OCI-LY7 (cell line): ENCODE measurements around the gene BCAR3. TPM values are rescaled to one million over a fixed set of nuclear protein-coding genes. Genes with fewer than 3 reads are reported as not detected.

Source experiments
- BruUV-seq: library from RNA; stranded (reverse); fragments of 400-500 nt; replicated peaks from 2 replicates; lab custom pipeline; 2021; lab: Mats Ljungman, UMichigan
- CTCF ChIA-PET: fragments of 300-600 bp; sonication (Branson Sonifier 250); formaldehyde crosslinking; loops from one replicate; lab custom pipeline; 2022; ENCODE audit warnings: antibody characterized with exemption; ENCODE audit not compliant: unreplicated experiment; lab: Charles Lee
- POLR2A ChIA-PET: fragments of 300-600 bp; sonication (Branson Sonifier 250); formaldehyde crosslinking; loops from one replicate; lab custom pipeline; 2022; ENCODE audit warnings: antibody characterized with exemption; lab: Charles Lee
- DNase-seq: peaks from one replicate; pipeline ENCODE4 v3.0.0-alpha.2; 2015; ENCODE audit warnings: low spot score
- H2AFZ ChIP-seq: fragments of 200-600 bp; sonication (generic), shearing (Covaris generic); 2 replicates; pipeline ENCODE4 v1.6.1; 2014; ENCODE audit warnings: mild to moderate bottlenecking, antibody characterized with exemption, low read length, moderate library complexity
- H3K27ac ChIP-seq: fragments of 200-600 bp; sonication (generic); 2 replicates; pipeline ENCODE4 v1.5.1; 2014; ENCODE audit warnings: mixed run types, low read depth, mild to moderate bottlenecking, moderate library complexity, low read length, inconsistent platforms; ENCODE audit not compliant: poor library complexity, severe bottlenecking
- H3K36me3 ChIP-seq: fragments of 200-600 bp; sonication (generic); 2 replicates; pipeline ENCODE4 v1.6.1; 2014; ENCODE audit warnings: mild to moderate bottlenecking, antibody characterized with exemption, low read length, moderate library complexity, mixed read lengths; ENCODE audit not compliant: insufficient read depth
- H3K4me1 ChIP-seq: fragments of 200-600 bp; sonication (generic); 2 replicates; pipeline ENCODE4 v1.5.1; 2014; ENCODE audit warnings: mild to moderate bottlenecking, low read length; ENCODE audit not compliant: insufficient read depth, poor library complexity, severe bottlenecking
- H3K4me2 ChIP-seq: fragments of 200-600 bp; sonication (generic); 2 replicates; pipeline ENCODE4 v1.6.1; 2014; ENCODE audit warnings: mild to moderate bottlenecking, low read length
- H3K4me3 ChIP-seq: fragments of 200-600 bp; sonication (generic); 2 replicates; pipeline ENCODE4 v1.5.1; 2014; ENCODE audit warnings: mild to moderate bottlenecking, low read depth, low read length; ENCODE audit not compliant: poor library complexity, severe bottlenecking
- H3K79me2 ChIP-seq: fragments of 200-600 bp; sonication (generic); 2 replicates; pipeline ENCODE4 v1.6.1; 2016; ENCODE audit warnings: low read depth, mild to moderate bottlenecking, low read length, moderate library complexity, mixed read lengths; ENCODE audit not compliant: insufficient read depth
- H3K9me2 ChIP-seq: fragments of 200-600 bp; sonication (generic); 2 replicates; pipeline ENCODE4 v1.6.1; 2016; ENCODE audit warnings: mild to moderate bottlenecking, low read length, mixed read lengths; ENCODE audit not compliant: insufficient read depth
- H3K9me3 ChIP-seq: fragments of 200-600 bp; sonication (generic); 2 replicates; pipeline ENCODE4 v1.6.1; 2014; ENCODE audit warnings: mild to moderate bottlenecking, mixed run types, low read length, mixed read lengths
- H4K20me1 ChIP-seq: fragments of 200-600 bp; sonication (generic); 2 replicates; pipeline ENCODE4 v1.6.1; 2014; ENCODE audit warnings: mild to moderate bottlenecking, antibody characterized with exemption, low read length, moderate library complexity, mixed read lengths; ENCODE audit not compliant: insufficient read depth
- CTCF ChIP-seq: fragments of 200-600 bp; sonication (generic); conservative IDR thresholded peaks from 2 replicates; pipeline ENCODE4 v1.5.1; 2014; ENCODE audit warnings: mild to moderate bottlenecking, antibody characterized with exemption, low read length, moderate library complexity, mixed read lengths
- EZH2phosphoT487 ChIP-seq: fragments of 200-600 bp; sonication (generic); IDR thresholded peaks from 2 replicates; pipeline ENCODE4 v1.6.1; 2018; ENCODE audit warnings: low read depth, borderline replicate concordance, mild to moderate bottlenecking, mixed run types, antibody characterized with exemption, low read length, moderate library complexity, mixed read lengths
- intact Hi-C: fragments of 100-400 bp; cut with micrococcal nuclease; formaldehyde crosslinking; loops from one replicate; pipeline ENCODE4 v1.10.0; 2022; ENCODE audit not compliant: unreplicated experiment
- total RNA-seq, 2 experiments: library from RNA; depleted of rRNA in 1 of 2; stranded (reverse); fragments of >200 nt in 1 of 2; shearing (Covaris generic) in 1 of 2; gene quantifications; 2 replicates each; pipeline ENCODE4 v1.2.3, GENCODE V29; 2014 to 2022

BCAR3 gene
- total RNA-seq, 2 experiments from 2014 or later, result 16.3 to 24.2 TPM

DNA sequence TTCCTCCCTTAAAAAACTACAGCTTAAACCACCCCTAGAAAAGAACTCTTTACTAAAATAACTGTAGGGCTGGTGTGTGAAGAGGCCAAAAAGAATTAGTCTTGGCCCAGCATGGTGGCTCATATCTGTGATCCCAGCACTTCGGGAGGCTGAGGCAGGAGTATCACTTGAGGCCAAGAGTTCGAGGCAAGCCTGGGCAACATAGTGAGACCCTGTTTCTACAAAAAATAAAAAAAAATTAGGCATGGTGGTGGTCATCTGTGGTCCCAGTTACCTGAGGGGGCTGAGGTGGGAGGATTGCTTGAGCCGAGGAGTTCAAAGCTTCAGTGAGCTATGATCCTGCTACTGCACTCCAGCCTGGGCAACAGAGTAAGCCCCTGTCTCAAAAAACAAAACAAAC, 44.9 kb downstream of the BCAR3 start:
- no peaks in the 10 kb centered on the region for H4K20me1 ChIP-seq
- BruUV-seq, result no TSS peak
- POLR2A ChIA-PET, result interaction anchor here (0.7 kb wide), 2 partner anchors 165 to 1668 kb away, joined by 3 read pairs; no protein-coding TSS in a partner anchor

DNA sequence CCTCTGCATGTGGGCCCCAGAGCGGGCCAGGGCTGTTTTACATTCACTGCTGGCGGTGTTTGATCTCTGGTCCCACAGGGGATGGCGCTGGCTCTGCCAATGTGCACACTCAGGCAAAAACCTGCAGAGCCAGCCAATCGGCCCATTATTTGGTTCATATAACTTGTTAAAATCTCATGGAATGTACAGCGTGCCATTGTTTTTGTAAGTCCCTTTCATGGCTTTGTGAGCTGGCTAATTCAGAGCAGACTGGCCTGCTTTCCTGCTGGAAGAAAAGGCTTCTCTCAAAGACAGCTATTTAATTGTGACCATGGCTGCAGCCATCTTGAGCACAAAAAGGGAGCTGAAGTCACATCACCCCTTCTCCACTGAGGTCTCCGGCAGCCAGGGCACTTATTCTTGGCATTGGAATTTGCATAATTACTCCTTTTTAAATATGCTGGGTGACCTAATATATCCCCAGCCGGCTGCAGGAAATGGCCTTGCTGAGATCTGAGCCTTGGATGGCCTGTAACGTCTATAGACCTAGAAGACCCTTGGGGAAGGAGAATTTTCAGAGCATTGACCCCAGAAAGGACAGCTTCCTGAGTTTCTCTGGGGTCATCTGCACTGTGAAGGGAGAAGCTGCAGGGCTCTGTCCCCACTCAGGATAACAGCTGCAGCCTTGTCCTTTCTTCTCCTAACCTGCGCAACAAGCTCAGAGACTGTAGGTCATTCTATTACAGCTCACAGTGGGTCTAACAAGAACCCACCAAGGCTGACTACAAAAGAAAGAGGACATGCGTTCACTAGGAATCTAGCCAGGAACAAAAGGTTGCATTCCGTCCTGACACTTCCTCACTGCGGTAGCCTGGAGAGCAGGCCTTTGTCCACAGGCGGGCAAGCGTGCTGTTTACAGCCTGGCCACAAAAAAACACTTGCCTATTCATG, 45.8 kb downstream of the BCAR3 start:
- no peak for TF ChIP-seq CTCF
- no peak for TF ChIP-seq EZH2phosphoT487
- Histone ChIP-seq H2AFZ (no peak overlapping the region), H3K4me3 (no peak overlapping the region), H3K4me2 (no peak overlapping the region), H4K20me1 (no peaks in the 10 kb centered on the region), H3K36me3 (peaks cover 57% of the 10 kb centered on the region), H3K9me3 (peaks cover 11% of the 10 kb centered on the region; the same call in 1 of the 2 replicates), H3K79me2 (no peaks in the 10 kb centered on the region), H3K4me1 (no peaks in the 10 kb centered on the region), H3K27ac (no peak overlapping the region), H3K9me2 (no peaks in the 10 kb centered on the region)
- intact Hi-C loops, result no loop called here
- DNase-seq, result no peak
- CTCF ChIA-PET, result interaction anchor here (0.5 to 0.8 kb wide), 2 partner anchors 99 to 185 kb away, joined by 3 read pairs; no protein-coding TSS in a partner anchor
- BruUV-seq, result no TSS peak
- POLR2A ChIA-PET, result interaction anchor here (0.6 to 1.0 kb wide), 7 partner anchors 10 to 1669 kb away, joined by 3 to 5 read pairs (median 3); no protein-coding TSS in a partner anchor

More for the DNA sequence above, 44.9 kb downstream of the BCAR3 start:
- H3K9me2 ChIP-seq, result no peaks in the 10 kb centered on the region
- no peak for DNase-seq
- H3K79me2 ChIP-seq, result no peaks in the 10 kb centered on the region
- no peak overlapping the region for H3K27ac ChIP-seq
- TF ChIP-seq EZH2phosphoT487 (no peak), CTCF (no peak)
- no peak overlapping the region for H3K4me3 ChIP-seq
- intact Hi-C loops, result no loop called here
- no peak overlapping the region for H3K4me2 ChIP-seq
- no peaks in the 10 kb centered on the region for H3K4me1 ChIP-seq
- CTCF ChIA-PET, result interaction anchor here (0.5 to 0.8 kb wide), 2 partner anchors 98 to 184 kb away, joined by 3 read pairs; no protein-coding TSS in a partner anchor
- peaks cover 11% of the 10 kb centered on the region; the same call in 1 of the 2 replicates for H3K9me3 ChIP-seq
- H3K36me3 ChIP-seq, result peaks cover 66% of the 10 kb centered on the region
- no peak overlapping the region for H2AFZ ChIP-seq
